GM23248 (cell line): Measurements from ENCODE around the gene TM9SF3. TPM values are rescaled to one million over a fixed set of nuclear protein-coding genes. Genes with fewer than 3 reads are reported as not detected.
A peak's percentile ranks its signal among the peaks of the same experiment; 100 is the strongest.

ENCODE experiments used
- DNase-seq: peaks from one replicate; pipeline ENCODE4 v3.0.0-alpha.2; 2015
- H2AFZ ChIP-seq: fragments of 200-600 bp; sonication (generic); 2 replicates; pipeline ENCODE4 v1.6.1; 2016; ENCODE audit warnings: antibody characterized with exemption
- H3F3A ChIP-seq: fragments of 200-600 bp; sonication (generic); 2 replicates; pipeline ENCODE4 v1.6.1; 2016; ENCODE audit warnings: mild to moderate bottlenecking, antibody characterized with exemption, mixed run types; ENCODE audit not compliant: insufficient read depth
- H3K27ac ChIP-seq: fragments of 200-600 bp; sonication (generic); 2 replicates; pipeline ENCODE4 v1.5.1; 2016; ENCODE audit warnings: mild to moderate bottlenecking
- H3K27me3 ChIP-seq: fragments of 200-600 bp; sonication (generic); replicated peaks from 2 replicates; pipeline ENCODE4 v1.6.1; 2016; ENCODE audit warnings: mild to moderate bottlenecking; ENCODE audit not compliant: insufficient read depth
- H3K36me3 ChIP-seq: fragments of 200-600 bp; sonication (generic); 2 replicates; pipeline ENCODE4 v1.6.1; 2016; ENCODE audit warnings: low read depth, mild to moderate bottlenecking
- H3K4me1 ChIP-seq: fragments of 200-600 bp; sonication (generic); 2 replicates; pipeline ENCODE4 v1.6.1; 2016; ENCODE audit warnings: mild to moderate bottlenecking; ENCODE audit not compliant: insufficient read depth
- H3K4me2 ChIP-seq: fragments of 200-600 bp; sonication (generic); one replicate; pipeline ENCODE4 v1.6.1; 2016; ENCODE audit warnings: mild to moderate bottlenecking; ENCODE audit not compliant: unreplicated experiment
- H3K4me3 ChIP-seq: fragments of 200-600 bp; sonication (generic); 2 replicates; pipeline ENCODE4 v1.5.1; 2016; ENCODE audit warnings: mild to moderate bottlenecking
- H3K79me2 ChIP-seq: fragments of 200-600 bp; sonication (generic); 2 replicates; pipeline ENCODE4 v1.6.1; 2016; ENCODE audit warnings: mild to moderate bottlenecking; ENCODE audit not compliant: insufficient read depth
- H3K9ac ChIP-seq: fragments of 200-600 bp; sonication (generic); 2 replicates; pipeline ENCODE4 v1.6.1; 2016; ENCODE audit warnings: mild to moderate bottlenecking
- H3K9me2 ChIP-seq: fragments of 200-600 bp; sonication (generic); 2 replicates; pipeline ENCODE4 v1.6.1; 2016; ENCODE audit warnings: mixed run types, mild to moderate bottlenecking, moderate library complexity; ENCODE audit not compliant: insufficient read depth
- H3K9me3 ChIP-seq: fragments of 200-600 bp; sonication (generic); one replicate; pipeline ENCODE4 v1.6.1; 2017; ENCODE audit warnings: low read depth
- H4K20me1 ChIP-seq: fragments of 200-600 bp; sonication (generic); 2 replicates; pipeline ENCODE4 v1.6.0; 2016; ENCODE audit not compliant: insufficient read depth
- EZH2 ChIP-seq: fragments of 200-600 bp; sonication (generic); IDR thresholded peaks from 2 replicates; pipeline ENCODE4 v1.6.1; 2018; ENCODE audit warnings: antibody characterized with exemption, mild to moderate bottlenecking; ENCODE audit not compliant: insufficient read depth, poor library complexity, severe bottlenecking
- EZH2phosphoT487 ChIP-seq: fragments of 200-600 bp; sonication (generic); IDR thresholded peaks from 2 replicates; pipeline ENCODE4 v1.6.1; 2018; ENCODE audit warnings: antibody characterized with exemption, moderate library complexity, mild to moderate bottlenecking, low read depth; ENCODE audit not compliant: insufficient read depth
- WGBS, 2 experiments: methylation state at CpG; one replicate each; pipeline ENCODE4 v1.1.6; 2015 to 2017; ENCODE audit warnings: low lambda C conversion rate in 2 of 2, low coverage in 1 of 2; ENCODE audit errors: missing lambda C conversion rate in 2 of 2; 5-methylcytosine and 5-hydroxymethylcytosine counted together
- in situ Hi-C: fragments of 300-500 bp; cut with MboI; formaldehyde crosslinking; loops from 2 replicates; pipeline ENCODE4 v1.15.0; 2020
- polyA plus RNA-seq: library from polyadenylated mRNA; unstranded; fragments of >200 nt; fragmentation: Nextera tagmentation; extraction: Ambion mirVana; gene quantifications from 2 replicates; pipeline ENCODE4 v1.2.1, GENCODE V29; 2016
- small RNA-seq: library from RNA; depleted of rRNA; stranded (forward); fragments of <200 nt; gene quantifications from one replicate; pipeline ENCODE3, GENCODE V24; 2014; ENCODE audit warnings: low read depth, low replicate concordance
- total RNA-seq: library from RNA; depleted of rRNA; stranded (reverse); fragments of >200 nt; shearing (Covaris generic); gene quantifications from 2 replicates; pipeline ENCODE4 v1.2.3, GENCODE V29; 2014; rRNA removed

Gene TM9SF3
- total and polyA plus RNA-seq, 2 experiments from 2014 or later = 130 to 175 TPM

DNA sequence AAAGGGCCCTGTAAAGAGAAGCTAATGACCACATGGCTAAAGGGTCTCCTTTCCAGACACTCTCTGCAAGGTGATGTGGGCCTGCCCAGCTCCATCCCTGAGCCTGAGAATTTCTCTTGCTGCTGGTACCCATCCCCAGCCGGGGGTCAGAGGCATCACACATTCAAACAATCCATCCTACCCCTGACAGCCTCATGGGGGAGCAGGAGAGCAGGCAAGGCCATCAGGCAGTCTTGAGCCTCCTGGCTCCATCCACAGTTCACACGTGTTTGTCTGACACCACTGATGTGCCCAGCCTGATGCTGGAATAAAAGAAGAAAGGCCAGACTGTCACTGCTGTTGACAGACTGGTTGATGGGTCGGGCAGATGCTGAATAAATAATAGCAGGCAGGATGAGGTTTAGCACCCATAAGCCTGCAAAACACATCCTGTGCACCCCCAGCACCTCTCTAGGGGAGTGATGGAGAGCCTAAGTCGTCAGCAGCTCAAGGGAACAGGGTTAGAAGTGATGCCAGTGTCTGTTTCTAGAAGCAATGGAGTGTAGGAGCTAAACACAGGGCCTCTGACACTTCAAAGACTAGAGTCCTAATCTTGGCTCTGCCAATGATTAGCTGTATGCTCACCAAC, 116.6 kb downstream of the TM9SF3 start:
- H3K9ac ChIP-seq = no peak overlapping the region
- no peaks in the 10 kb centered on the region for H3F3A ChIP-seq
- no peaks in the 10 kb centered on the region for H3K9me3 ChIP-seq
- DNase-seq = peak; percentile 53
- peaks cover 8% of the 10 kb centered on the region; the same call in 1 of the 2 replicates for H3K27me3 ChIP-seq
- H2AFZ ChIP-seq = no peak overlapping the region
- no peak overlapping the region for H3K4me3 ChIP-seq
- no peak overlapping the region for H3K27ac ChIP-seq
- H3K4me1 ChIP-seq = no peaks in the 10 kb centered on the region
- no peak overlapping the region for H3K4me2 ChIP-seq
- no peaks in the 10 kb centered on the region for H3K79me2 ChIP-seq
- WGBS, 2 experiments = 4 to 10% methylated on average over 4 of the region's 4 CpGs
- in situ Hi-C loops = no loop called here
- no peaks in the 10 kb centered on the region for H4K20me1 ChIP-seq
- H3K9me2 ChIP-seq = no peaks in the 10 kb centered on the region
- no peaks in the 10 kb centered on the region for H3K36me3 ChIP-seq
- TF ChIP-seq EZH2phosphoT487 = no peak
- no peak for TF ChIP-seq EZH2

- no peak overlapping the region for H3K27ac ChIP-seq
- H3K9me2 ChIP-seq = no peaks in the 10 kb centered on the region
- peaks cover 4% of the 10 kb centered on the region; the same call in 1 of the 2 replicates for H3K27me3 ChIP-seq
- TF ChIP-seq EZH2phosphoT487 = no peak
- no peak for TF ChIP-seq EZH2
- no peak overlapping the region for H3K4me2 ChIP-seq
- H2AFZ ChIP-seq = no peak overlapping the region
- in situ Hi-C loops = no loop called here
- no peaks in the 10 kb centered on the region for H3K79me2 ChIP-seq
- no peaks in the 10 kb centered on the region for H3F3A ChIP-seq
- 10 to 12% methylated on average over 5 of the region's 5 CpGs for WGBS, 2 experiments
- no peaks in the 10 kb centered on the region for H3K4me1 ChIP-seq
- peak; percentile 12 for DNase-seq
- no peak overlapping the region for H3K4me3 ChIP-seq
- H3K9ac ChIP-seq = no peak overlapping the region
- H3K9me3 ChIP-seq = no peaks in the 10 kb centered on the region
- H4K20me1 ChIP-seq = no peaks in the 10 kb centered on the region
- no peaks in the 10 kb centered on the region for H3K36me3 ChIP-seq
Measured at GRCh38 chr10:96468845-96469244, 118.0 kb downstream of the TM9SF3 start.

Small RNAs within 50 kb of the gene (small RNA-seq; reads per million reads assigned to genes)
- not detected for gene RNA5SP324

Other genes starting within 250 kb of the TM9SF3 start
- gene OPALIN, start 228.0 kb downstream of the TM9SF3 start, total RNA-seq = not detected in 2 replicates
- not detected in 2 replicates for gene OPALIN, start 228.0 kb downstream of the TM9SF3 start, polyA plus RNA-seq
- gene TLL2, start 73.1 kb downstream of the TM9SF3 start, total RNA-seq = 0.43 TPM in 1 of 2 replicates, not detected in the other
- gene TLL2, start 73.1 kb downstream of the TM9SF3 start, polyA plus RNA-seq = 0.56 and 0.71 TPM in 2 replicates
- not detected in 2 replicates for gene PIK3AP1, start 133.5 kb upstream of the TM9SF3 start, total RNA-seq
- gene PIK3AP1, start 133.5 kb upstream of the TM9SF3 start, polyA plus RNA-seq = 0.11 TPM in 1 of 2 replicates, not detected in the other
- 9.1 and 12.9 TPM in 2 replicates for gene LCOR, start 245.3 kb upstream of the TM9SF3 start, total RNA-seq
- gene LCOR, start 245.3 kb upstream of the TM9SF3 start, polyA plus RNA-seq = 9.4 and 14.8 TPM in 2 replicates